NCI-H1092 treated with DMSO at 0.1 percent for 48 hours (cell line): ENCODE measurements around the gene TMEM132A.
"Not testable (repeated sequence)": the region's sequence is repeated elsewhere in the genome, so short reads cannot be mapped to it uniquely, and the experiment has no call there.

Experiments used
- DNase-seq: peaks from one replicate; lab custom pipeline; 2025; lab: John Stamatoyannopoulos, UW

The TMEM132A gene

GRCh38 chr11:60906132-60906972 lies 17.9 kb upstream of the TMEM132A start, which contains the start of gene PRPF19:
Gene PRPF19, minus strand, starts transcription at chr11:60906585. Its CDS starts 203 bp downstream, at chr11:60906382.
- DNase-seq: peak; percentile 97

- no peak for DNase-seq
Measured at GRCh38 chr11:60908803-60909202, 15.5 kb upstream of the TMEM132A start.

- not testable (repeated sequence) for DNase-seq
Measured at GRCh38 chr11:60909680-60910280, 14.5 kb upstream of the TMEM132A start.

- DNase-seq: no peak
Measured at GRCh38 chr11:60910281-60910687, 14.0 kb upstream of the TMEM132A start.

GRCh38 chr11:60910711-60911380 lies 13.4 kb upstream of the TMEM132A start:
- no peak for DNase-seq

GRCh38 chr11:60912223-60912850 lies 11.9 kb upstream of the TMEM132A start:
- no peak for DNase-seq

- DNase-seq: no peak
Measured at GRCh38 chr11:60912851-60913528, 11.3 kb upstream of the TMEM132A start.

- peak; percentile 99 for DNase-seq
Measured at GRCh38 chr11:60913793-60914632, 10.2 kb upstream of the TMEM132A start, which contains the start of gene TMEM109. Gene TMEM109, plus strand, starts transcription at chr11:60914158. Its CDS starts 5,536 bp downstream, at chr11:60919694.

GRCh38 chr11:60914633-60915247 lies 9.5 kb upstream of the TMEM132A start:
- peak; percentile 61 for DNase-seq

- DNase-seq: no peak
Measured at GRCh38 chr11:60915248-60915914, 8.9 kb upstream of the TMEM132A start.

- no peak for DNase-seq
Measured at GRCh38 chr11:60916669-60917206, 7.5 kb upstream of the TMEM132A start.

GRCh38 chr11:60917267-60917666 lies 7.0 kb upstream of the TMEM132A start:
- no peak for DNase-seq

- DNase-seq: no peak
Measured at GRCh38 chr11:60918251-60918938, 5.9 kb upstream of the TMEM132A start.

GRCh38 chr11:60918939-60919265 lies 5.4 kb upstream of the TMEM132A start:
- DNase-seq: no peak

- no peak for DNase-seq
Measured at GRCh38 chr11:60919320-60919719, 4.9 kb upstream of the TMEM132A start.

GRCh38 chr11:60919956-60920355 lies 4.3 kb upstream of the TMEM132A start:
- DNase-seq: no peak

- DNase-seq: no peak
Measured at GRCh38 chr11:60921259-60921658, 3.0 kb upstream of the TMEM132A start.

- no peak for DNase-seq
Measured at GRCh38 chr11:60921777-60922335, 2.4 kb upstream of the TMEM132A start.

GRCh38 chr11:60922906-60923305 lies 1.4 kb upstream of the TMEM132A start:
- no peak for DNase-seq
